ENCODE data around the gene PCDH15. TPM values are rescaled to one million over a fixed set of nuclear protein-coding genes. Genes with fewer than 3 reads are reported as not detected.

The PCDH15 gene
- under 0.01 TPM for total RNA-seq

DNA sequence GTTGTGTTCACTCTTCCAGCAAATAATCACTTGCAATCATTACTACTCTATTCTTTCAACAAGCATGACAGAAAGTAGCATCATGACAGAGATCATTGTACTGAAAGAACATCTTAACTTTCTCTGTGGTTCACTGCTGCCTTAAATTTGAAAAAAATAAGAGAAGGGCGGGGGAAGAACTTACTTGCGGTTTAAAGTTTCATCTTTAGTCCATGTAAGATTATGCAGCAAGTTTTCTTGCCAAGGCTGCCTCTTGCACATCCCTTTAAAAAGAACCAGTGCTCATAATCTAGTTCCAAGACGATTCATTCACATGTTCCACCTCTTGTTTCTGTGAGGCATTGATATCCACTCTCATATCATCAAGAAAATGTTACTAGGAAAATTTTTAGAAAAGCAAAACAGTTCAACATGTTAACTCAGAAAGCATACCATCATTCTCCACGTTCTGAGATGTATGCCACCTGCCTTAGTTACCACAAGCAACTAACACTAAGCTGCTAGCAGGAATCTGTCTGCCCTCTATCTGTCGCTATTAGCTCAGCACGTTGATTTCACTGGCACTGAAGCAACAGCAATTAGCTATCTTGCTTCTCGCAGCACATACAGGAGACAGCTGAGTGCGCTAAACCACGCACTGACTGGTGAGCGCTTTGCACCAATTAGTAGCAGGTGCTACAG is at the start of gene PCDH15:
Gene PCDH15, minus strand, starts transcription at position 491 of the 681 bp plus-strand sequence. CDS start 136,969 bp downstream, outside the sequence.
- no peaks in the 10 kb centered on the region for H3K9me3 ChIP-seq (ENCODE audit: low read depth, low read length)
- H3K4me3 ChIP-seq (ENCODE audit: low read length), result no peak within 1 kb of the TSS
- no peaks in the 10 kb centered on the region for H3K4me1 ChIP-seq (ENCODE audit: insufficient read depth, low read length)
- no peaks in the 10 kb centered on the region for H3K27me3 ChIP-seq (ENCODE audit: insufficient read depth, low read length)

DNA sequence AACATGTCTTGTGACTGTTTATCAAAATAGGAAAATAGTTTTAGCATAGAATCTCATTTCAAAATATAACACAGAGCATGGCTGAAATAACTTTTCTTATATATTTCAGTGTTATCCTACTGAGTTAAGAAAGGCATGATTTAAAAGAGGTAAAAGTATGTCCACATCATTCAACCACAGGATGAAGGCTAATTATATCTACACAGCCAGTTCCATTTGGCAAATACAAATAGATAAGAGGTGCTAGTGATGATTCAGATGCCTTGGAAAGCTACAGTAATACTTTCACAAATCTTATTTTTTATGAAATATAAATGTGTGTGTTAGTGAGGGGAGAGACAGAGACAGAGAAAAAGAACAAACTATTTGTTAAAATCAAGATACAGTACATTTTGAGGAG is 42.9 kb upstream of the PCDH15 start:
- H3K4me3 ChIP-seq (ENCODE audit: low read length), result no peak overlapping the region
- no peaks in the 10 kb centered on the region for H3K4me1 ChIP-seq (ENCODE audit: insufficient read depth, low read length)
- H3K27me3 ChIP-seq (ENCODE audit: insufficient read depth, low read length), result no peaks in the 10 kb centered on the region
- no peaks in the 10 kb centered on the region for H3K9me3 ChIP-seq (ENCODE audit: low read depth, low read length)

DNA sequence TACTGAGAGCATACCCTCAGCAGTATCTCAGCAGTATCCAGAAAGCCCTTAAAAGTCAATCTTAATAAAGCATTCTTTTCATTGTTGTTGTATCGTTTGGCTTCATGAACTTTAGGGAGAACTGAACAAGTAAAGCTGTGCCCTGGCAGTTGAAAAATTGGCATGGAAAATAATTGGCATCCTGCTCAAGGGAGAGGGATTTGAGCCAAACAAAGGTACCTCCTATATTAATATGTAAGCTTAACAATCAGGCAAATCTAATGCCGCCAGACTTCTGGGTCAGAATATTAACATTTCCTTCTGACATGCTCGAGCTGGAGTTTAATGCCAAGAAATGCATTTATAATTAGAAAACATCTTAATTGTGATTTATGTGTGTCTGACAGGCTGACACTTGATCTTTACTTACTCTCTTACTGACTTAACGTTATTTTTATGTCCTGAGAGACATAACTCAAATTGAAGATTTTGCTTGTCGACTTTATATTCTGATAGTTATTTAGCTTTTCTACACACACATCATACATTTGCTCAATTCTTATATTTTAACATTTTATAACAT is 42.1 kb upstream of the PCDH15 start:
- H3K27me3 ChIP-seq (ENCODE audit: insufficient read depth, low read length), result no peaks in the 10 kb centered on the region
- no peak overlapping the region for H3K4me3 ChIP-seq (ENCODE audit: low read length)
- H3K9me3 ChIP-seq (ENCODE audit: low read depth, low read length), result no peaks in the 10 kb centered on the region
- H3K4me1 ChIP-seq (ENCODE audit: insufficient read depth, low read length), result no peaks in the 10 kb centered on the region

DNA sequence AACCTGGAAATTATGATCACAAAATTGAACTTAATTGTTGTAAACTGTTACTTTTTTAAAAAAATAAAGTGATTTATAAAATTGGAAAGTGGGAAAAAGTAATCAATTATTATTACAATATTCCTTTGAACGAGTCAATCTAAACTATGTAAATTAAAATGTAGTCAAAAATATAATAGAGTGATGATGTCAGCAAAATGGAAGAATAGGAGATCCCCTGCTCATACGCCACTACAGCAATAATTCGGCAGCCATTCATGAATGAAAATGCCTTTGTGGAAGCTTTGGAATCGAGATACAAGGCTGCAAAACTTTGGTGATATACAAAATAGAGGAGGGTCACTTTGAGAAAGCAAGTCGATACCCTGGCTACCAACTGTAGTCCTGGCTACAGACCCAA is 36.4 kb upstream of the PCDH15 start:
- no peaks in the 10 kb centered on the region for H3K27me3 ChIP-seq (ENCODE audit: insufficient read depth, low read length)
- no peak overlapping the region for H3K4me3 ChIP-seq (ENCODE audit: low read length)
- H3K4me1 ChIP-seq (ENCODE audit: insufficient read depth, low read length), result no peaks in the 10 kb centered on the region
- H3K9me3 ChIP-seq (ENCODE audit: low read depth, low read length), result no peaks in the 10 kb centered on the region

DNA sequence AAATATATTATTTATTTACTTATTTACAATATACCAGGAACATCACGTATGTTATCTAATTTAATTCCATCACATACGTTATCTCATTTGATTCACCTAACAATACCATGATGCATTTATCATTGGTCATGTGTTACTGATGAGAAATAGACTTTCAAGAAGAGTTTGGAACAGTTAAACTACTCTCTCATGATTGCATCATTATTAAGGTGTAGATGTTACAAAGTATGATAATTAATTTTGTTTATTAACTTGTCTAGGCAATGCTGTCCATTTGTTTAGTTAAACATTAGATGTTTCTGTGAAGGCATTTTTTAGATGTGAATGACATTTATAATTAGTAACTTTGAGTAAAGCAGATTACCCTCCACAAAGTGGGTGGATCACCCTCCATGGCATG is 32.0 kb upstream of the PCDH15 start:
- Histone ChIP-seq H3K9me3 (ENCODE audit: low read depth, low read length) (no peaks in the 10 kb centered on the region), H3K4me1 (ENCODE audit: insufficient read depth, low read length) (no peaks in the 10 kb centered on the region), H3K27me3 (ENCODE audit: insufficient read depth, low read length) (no peaks in the 10 kb centered on the region), H3K4me3 (ENCODE audit: low read length) (no peak overlapping the region)

DNA sequence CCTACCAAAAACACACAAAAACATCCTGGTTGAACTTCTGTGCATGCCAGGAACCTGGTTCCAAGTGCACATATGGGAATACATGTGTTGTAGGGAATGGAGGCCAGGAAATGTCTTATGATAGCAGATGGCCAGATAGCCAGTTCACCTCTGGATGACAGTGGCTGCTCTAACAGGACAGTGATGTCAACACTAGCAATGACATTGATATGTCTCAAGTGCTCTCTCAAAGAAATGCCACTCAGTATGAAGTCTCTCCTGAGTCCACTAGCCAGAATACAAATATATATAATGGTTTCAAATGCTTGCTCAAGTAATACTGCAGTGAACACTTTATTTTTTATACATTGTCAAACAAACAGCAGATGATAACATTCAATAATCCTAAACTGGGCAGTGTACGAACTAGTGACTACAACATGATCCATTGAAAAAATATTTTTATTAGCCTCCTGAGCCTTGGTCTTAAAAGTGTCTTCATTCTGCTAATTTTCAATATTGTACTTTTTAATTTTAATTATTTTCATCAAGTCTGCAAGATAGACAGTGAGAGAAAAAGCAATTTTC is 26.0 kb upstream of the PCDH15 start:
- no peaks in the 10 kb centered on the region for H3K4me1 ChIP-seq (ENCODE audit: insufficient read depth, low read length)

DNA sequence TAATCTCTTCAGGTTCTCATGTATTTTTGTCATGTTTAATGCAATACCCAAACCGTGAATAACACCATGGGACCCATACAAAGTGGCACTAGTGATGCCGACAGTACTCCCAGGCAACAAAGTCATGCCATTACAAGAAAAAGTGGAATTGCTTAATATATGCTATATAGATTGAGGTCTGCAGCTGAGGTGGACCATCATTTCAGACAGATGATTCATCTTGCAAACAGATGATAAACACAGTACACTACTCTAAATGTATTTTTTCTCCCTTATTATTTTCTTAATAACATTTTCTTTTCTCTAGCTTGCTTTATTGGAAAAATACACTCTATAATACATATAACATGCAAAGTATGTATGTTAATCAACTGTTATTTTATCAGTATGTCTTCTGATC is 14.6 kb upstream of the PCDH15 start:
- H3K4me3 ChIP-seq (ENCODE audit: low read length), result no peak overlapping the region
- H3K27me3 ChIP-seq (ENCODE audit: insufficient read depth, low read length), result no peaks in the 10 kb centered on the region
- H3K4me1 ChIP-seq (ENCODE audit: insufficient read depth, low read length), result no peaks in the 10 kb centered on the region
- no peaks in the 10 kb centered on the region for H3K9me3 ChIP-seq (ENCODE audit: low read depth, low read length)

More for the DNA sequence above, 26.0 kb upstream of the PCDH15 start:
- Histone ChIP-seq H3K27me3 (ENCODE audit: insufficient read depth, low read length) (no peaks in the 10 kb centered on the region), H3K9me3 (ENCODE audit: low read depth, low read length) (no peaks in the 10 kb centered on the region), H3K4me3 (ENCODE audit: low read length) (no peak overlapping the region)

DNA sequence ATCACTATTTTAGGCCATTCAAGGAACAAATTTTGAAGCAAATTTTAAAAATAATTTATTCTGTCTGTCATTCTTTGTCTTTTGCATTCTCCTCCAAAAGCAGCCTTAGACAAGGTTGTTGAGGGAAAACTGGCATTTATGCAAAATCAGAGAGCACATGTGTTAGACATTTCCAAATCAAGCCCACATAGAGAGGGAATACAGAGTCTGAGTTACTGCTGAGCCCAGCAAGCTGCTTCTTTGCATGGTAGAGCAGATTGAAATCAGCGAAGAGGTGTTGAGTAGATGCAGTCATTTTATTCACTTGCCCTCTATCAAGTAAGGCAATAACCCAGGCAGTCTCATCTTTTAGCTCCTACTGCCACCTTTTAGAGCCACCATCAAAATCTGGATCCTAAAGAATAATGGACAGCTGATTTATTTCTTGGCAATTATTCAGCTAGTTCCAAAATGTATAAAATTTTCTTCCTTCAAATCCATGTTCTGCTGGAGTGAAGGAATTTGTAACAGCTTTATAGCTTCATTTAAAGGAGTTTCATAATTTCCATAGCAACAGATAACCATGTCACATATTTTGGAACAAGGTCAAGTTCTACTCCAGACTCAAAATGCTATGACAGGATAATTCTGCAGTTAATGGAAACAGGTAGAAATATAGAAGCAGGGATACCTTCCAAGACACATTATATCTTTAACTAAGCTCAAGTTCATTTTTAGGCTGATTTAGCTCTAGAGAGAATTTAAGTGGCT is 7.3 kb upstream of the PCDH15 start:
- no peaks in the 10 kb centered on the region for H3K27me3 ChIP-seq (ENCODE audit: insufficient read depth, low read length)
- no peaks in the 10 kb centered on the region for H3K4me1 ChIP-seq (ENCODE audit: insufficient read depth, low read length)
- no peak overlapping the region for H3K4me3 ChIP-seq (ENCODE audit: low read length)
- H3K9me3 ChIP-seq (ENCODE audit: low read depth, low read length), result no peaks in the 10 kb centered on the region

DNA sequence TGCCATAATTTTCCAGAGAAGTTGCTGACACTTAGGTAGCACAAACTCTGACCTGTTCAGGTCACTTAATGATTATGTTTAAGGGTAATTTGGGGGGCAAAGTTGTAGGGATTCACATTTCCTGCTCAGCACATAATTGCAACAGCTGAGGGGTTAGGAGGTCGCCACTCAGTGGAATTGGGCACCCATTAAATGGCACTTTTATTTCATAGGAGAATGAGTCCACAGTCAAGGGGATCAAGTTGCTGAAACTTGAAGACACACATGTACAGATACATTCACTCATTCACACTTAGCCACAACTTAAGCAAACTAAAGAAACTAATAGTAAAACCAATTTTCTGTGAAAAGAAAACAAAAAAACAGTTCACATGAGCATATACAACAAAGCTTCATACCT is 1.5 kb downstream of the PCDH15 start:
- Histone ChIP-seq H3K4me3 (ENCODE audit: low read length) (no peak overlapping the region), H3K9me3 (ENCODE audit: low read depth, low read length) (no peaks in the 10 kb centered on the region), H3K27me3 (ENCODE audit: insufficient read depth, low read length) (no peaks in the 10 kb centered on the region), H3K4me1 (ENCODE audit: insufficient read depth, low read length) (no peaks in the 10 kb centered on the region)

- no peak overlapping the region for H3K4me3 ChIP-seq (ENCODE audit: low read length)
- H3K4me1 ChIP-seq (ENCODE audit: insufficient read depth, low read length), result no peaks in the 10 kb centered on the region
- no peaks in the 10 kb centered on the region for H3K9me3 ChIP-seq (ENCODE audit: low read depth, low read length)
- H3K27me3 ChIP-seq (ENCODE audit: insufficient read depth, low read length), result no peaks in the 10 kb centered on the region
These were observed 3.3 kb downstream of the PCDH15 start for GRCh38 chr10:54797636-54798321.

DNA sequence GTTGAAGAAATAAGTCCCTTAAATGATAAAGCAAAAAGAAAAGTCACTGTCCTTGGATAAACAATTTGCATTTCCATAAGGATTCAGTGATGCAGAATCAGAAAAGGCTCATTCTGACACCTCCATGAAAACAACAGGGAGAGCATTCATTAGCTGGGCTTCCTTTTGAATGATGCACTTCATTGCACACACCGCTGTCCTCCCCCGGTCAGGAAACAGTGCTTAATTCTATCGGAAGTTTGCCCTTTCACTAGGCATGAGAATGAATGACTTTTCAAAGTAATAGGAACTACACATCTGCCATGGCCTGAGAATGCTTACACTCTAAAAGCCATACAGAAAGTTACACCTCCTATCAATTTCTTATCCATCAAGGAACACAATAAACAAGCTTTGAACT is 4.2 kb downstream of the PCDH15 start:
- Histone ChIP-seq H3K4me1 (ENCODE audit: insufficient read depth, low read length) (no peaks in the 10 kb centered on the region), H3K4me3 (ENCODE audit: low read length) (no peak overlapping the region), H3K9me3 (ENCODE audit: low read depth, low read length) (no peaks in the 10 kb centered on the region), H3K27me3 (ENCODE audit: insufficient read depth, low read length) (no peaks in the 10 kb centered on the region)

GRCh38 chr10:54776622-54777021 is 24.4 kb downstream of the PCDH15 start:
- no peak overlapping the region for H3K4me3 ChIP-seq (ENCODE audit: low read length)
- H3K27me3 ChIP-seq (ENCODE audit: insufficient read depth, low read length), result no peaks in the 10 kb centered on the region
- H3K4me1 ChIP-seq (ENCODE audit: insufficient read depth, low read length), result no peaks in the 10 kb centered on the region
- no peaks in the 10 kb centered on the region for H3K9me3 ChIP-seq (ENCODE audit: low read depth, low read length)

DNA sequence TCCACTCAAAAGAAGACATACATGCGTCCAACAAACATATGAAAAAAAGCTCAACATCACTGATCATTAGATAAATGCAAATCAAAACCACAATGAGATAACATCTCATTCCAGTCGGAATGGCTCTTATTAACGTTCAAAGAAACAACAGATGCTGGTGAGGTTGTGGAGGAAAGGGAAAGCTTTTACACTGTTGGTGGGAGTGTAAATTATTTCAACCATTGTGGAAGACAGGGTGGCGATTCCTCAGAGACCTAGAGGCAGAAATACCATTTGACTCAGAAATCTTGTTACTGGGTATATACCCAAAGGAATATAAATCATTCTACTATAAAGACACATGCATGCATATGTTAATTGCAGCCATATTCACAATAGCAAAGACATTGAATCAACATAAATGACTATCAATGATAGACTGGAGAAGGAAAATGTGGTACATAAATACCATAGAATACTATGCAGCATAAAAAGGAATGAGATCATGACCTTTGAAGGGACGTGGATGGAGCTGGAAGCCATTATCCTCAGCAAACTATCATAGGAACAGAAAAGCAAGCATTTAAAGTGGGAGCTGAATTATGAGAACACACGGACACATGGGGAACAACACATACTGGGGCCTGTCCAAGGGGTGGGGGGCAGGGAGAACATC is 28.4 kb downstream of the PCDH15 start:
- Histone ChIP-seq H3K4me3 (ENCODE audit: low read length) (no peak overlapping the region), H3K9me3 (ENCODE audit: low read depth, low read length) (no peaks in the 10 kb centered on the region), H3K4me1 (ENCODE audit: insufficient read depth, low read length) (no peaks in the 10 kb centered on the region), H3K27me3 (ENCODE audit: insufficient read depth, low read length) (no peaks in the 10 kb centered on the region)

DNA sequence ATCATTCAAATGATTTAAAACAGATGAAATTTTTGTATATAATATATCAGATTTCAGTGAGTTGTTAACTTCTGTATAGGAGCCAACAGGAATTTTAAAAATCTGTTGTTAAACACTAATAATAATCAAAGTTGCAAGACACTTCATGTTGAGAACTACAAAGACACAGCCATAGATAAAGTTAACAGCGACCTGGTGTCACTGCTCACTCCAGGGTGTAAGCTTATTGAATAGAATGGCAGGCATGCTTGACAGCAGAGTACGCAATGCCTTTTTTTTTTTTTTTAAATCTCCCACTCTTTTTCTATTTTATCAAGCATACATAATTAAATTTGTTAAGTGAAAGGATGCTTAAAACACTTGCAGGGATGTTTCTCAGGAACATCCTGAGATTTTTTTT is 32.0 kb downstream of the PCDH15 start:
- Histone ChIP-seq H3K4me3 (ENCODE audit: low read length) (no peak overlapping the region), H3K4me1 (ENCODE audit: insufficient read depth, low read length) (no peaks in the 10 kb centered on the region), H3K27me3 (ENCODE audit: insufficient read depth, low read length) (no peaks in the 10 kb centered on the region), H3K9me3 (ENCODE audit: low read depth, low read length) (no peaks in the 10 kb centered on the region)
